Heart left ventricle (tissue), 13 donors: ENCODE results near the gene GHRL.

Source experiments
- CTCF ChIP-seq, 12 donors: fragments of 200-600 bp; sonication (generic) in 4 of 12; IDR thresholded peaks; one replicate each; pipeline versions ENCODE4 v1.5.0 to v1.8.0; 2018 to 2022; ENCODE audit warnings: antibody characterized with exemption in 12 of 12, mild to moderate bottlenecking in 5 of 12
- POLR2A ChIP-seq, 2 donors: fragments of 450-650 bp; IDR thresholded peaks; one replicate each; pipeline ENCODE4 v1.6.1; 2017; ENCODE audit warnings: antibody characterized with exemption in 2 of 2, mild to moderate bottlenecking in 2 of 2, moderate library complexity in 2 of 2
- donor health status: ischemic (EF 13 %, LVEDD 7.1; RV severe dilation, severe dysfunction).
- donor health status: DM: no; HTN: yes; CAD: no.
- donor health status: DM: no; HTN: no; CAD: no.
- donor health status: ischemic (EF 25% LVEDD 6.9; RV normal size, moderate dysfunction).
- donor health status: ischemic (EF 25% LVEDD 5.7; RV mildly dilated, moderate dysfunction).
- donor health status: ischemic (EF 35%, LVEDD 5.7; RV mildly dilated, moderate dysfunction).
- donor health status: nonischemic (EF 11% LVEDD 7.7; RV severe dilation, severe dysfunction).
- donor health status: DM: yes; HTN: yes; CAD: no.
- donor health status: PGD.
- donor health status: ischemic (EF 29% LVEDD 5.4; RV normal size, mild dysfunction).
- donor health status: nonischemic (EF 23%, LVEDD 6.1; RV moderate dilation, normal function).

- peak in 9 of 12 donors; percentile 9 to 50 (median 39) for TF ChIP-seq CTCF (IDR thresholded peaks at IDR 0.05)
- no peak for TF ChIP-seq POLR2A (IDR thresholded peaks at IDR 0.05)
Observed at GRCh38 chr3:10263646-10264363, 28.9 kb downstream of the GHRL start.
